ENCODE measurements around the gene PPP6R3. TPM values are rescaled to one million over a fixed set of nuclear protein-coding genes. Genes with fewer than 3 reads are reported as not detected.
A peak's percentile ranks its signal among the peaks of the same experiment; 100 is the strongest.

PPP6R3 gene
- total and polyA plus RNA-seq, 10 of the 15 experiments (the other 5 are each of a cell fraction or from before 2014, with no cell fraction given) = 12.4 to 123 (median 74.1) TPM

DNA sequence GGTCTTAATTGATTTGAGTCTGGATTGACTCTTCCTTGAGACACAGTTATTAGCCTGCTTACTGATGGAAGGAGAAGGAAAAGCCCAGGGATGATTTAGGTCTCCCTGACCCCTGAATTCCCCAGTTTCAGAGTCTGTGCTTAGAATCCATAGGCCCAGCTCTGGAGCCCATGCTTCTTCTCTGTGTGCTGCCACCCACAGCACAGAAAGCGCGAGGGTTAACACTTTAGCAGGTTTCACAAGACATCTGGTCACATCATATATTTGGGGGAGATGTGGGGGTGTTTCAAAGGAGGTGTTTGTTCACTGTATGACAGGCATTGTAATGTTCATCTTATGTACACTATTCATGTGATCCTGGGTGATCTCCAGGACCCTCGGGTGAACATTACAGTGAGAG is 107.0 kb downstream of the PPP6R3 start:
- BruUV-seq (replicated peaks) = no TSS peak

More for the DNA sequence above, 107.0 kb downstream of the PPP6R3 start:
- FAIRE-seq (no peak), DNase-seq (ENCODE audit: low read depth, low spot score) (no peak), ATAC-seq (no peak)
- SMC1A ChIA-PET (ENCODE audit: uncharacterized antibody, unreplicated experiment) = no interaction called here
- in situ Hi-C loops (cut with MboI) (no loop called here), intact Hi-C loops (cut with micrococcal nuclease; ENCODE audit: unreplicated experiment) (no loop called here)
- TF ChIP-seq CREM (IDR thresholded peaks at IDR 0.05; ENCODE audit: low read depth) = no peak
- TF ChIP-seq GABPA (IDR thresholded peaks at IDR 0.05; ENCODE audit: low read depth) = no peak
- no peak for TF ChIP-seq KLF5 (IDR thresholded peaks at IDR 0.05; ENCODE audit: partially characterized antibody)
- TF ChIP-seq, protein P1, sequence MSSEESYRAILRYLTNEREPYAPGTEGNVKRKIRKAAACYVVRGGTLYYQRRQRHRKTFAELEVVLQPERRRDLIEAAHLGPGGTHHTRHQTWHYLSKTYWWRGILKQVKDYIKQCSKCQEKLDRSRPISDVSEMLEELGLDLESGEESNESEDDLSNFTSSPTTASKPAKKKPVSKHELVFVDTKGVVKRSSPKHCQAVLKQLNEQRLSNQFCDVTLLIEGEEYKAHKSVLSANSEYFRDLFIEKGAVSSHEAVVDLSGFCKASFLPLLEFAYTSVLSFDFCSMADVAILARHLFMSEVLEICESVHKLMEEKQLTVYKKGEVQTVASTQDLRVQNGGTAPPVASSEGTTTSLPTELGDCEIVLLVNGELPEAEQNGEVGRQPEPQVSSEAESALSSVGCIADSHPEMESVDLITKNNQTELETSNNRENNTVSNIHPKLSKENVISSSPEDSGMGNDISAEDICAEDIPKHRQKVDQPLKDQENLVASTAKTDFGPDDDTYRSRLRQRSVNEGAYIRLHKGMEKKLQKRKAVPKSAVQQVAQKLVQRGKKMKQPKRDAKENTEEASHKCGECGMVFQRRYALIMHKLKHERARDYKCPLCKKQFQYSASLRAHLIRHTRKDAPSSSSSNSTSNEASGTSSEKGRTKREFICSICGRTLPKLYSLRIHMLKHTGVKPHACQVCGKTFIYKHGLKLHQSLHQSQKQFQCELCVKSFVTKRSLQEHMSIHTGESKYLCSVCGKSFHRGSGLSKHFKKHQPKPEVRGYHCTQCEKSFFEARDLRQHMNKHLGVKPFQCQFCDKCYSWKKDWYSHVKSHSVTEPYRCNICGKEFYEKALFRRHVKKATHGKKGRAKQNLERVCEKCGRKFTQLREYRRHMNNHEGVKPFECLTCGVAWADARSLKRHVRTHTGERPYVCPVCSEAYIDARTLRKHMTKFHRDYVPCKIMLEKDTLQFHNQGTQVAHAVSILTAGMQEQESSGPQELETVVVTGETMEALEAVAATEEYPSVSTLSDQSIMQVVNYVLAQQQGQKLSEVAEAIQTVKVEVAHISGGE (CRISPR knock-in tag; IDR thresholded peaks at IDR 0.05) = no peak
- TF ChIP-seq EED (IDR thresholded peaks at IDR 0.05; ENCODE audit: low read depth) = no peak
- TF ChIP-seq, protein P2, sequence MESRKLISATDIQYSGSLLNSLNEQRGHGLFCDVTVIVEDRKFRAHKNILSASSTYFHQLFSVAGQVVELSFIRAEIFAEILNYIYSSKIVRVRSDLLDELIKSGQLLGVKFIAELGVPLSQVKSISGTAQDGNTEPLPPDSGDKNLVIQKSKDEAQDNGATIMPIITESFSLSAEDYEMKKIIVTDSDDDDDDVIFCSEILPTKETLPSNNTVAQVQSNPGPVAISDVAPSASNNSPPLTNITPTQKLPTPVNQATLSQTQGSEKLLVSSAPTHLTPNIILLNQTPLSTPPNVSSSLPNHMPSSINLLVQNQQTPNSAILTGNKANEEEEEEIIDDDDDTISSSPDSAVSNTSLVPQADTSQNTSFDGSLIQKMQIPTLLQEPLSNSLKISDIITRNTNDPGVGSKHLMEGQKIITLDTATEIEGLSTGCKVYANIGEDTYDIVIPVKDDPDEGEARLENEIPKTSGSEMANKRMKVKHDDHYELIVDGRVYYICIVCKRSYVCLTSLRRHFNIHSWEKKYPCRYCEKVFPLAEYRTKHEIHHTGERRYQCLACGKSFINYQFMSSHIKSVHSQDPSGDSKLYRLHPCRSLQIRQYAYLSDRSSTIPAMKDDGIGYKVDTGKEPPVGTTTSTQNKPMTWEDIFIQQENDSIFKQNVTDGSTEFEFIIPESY (IDR thresholded peaks at IDR 0.05) = peak; percentile 54; the same call in 1 of the 2 replicates
- no peak for TF ChIP-seq RUNX3 (IDR thresholded peaks at IDR 0.05; ENCODE audit: low read length)
- Histone ChIP-seq H3K9ac (ENCODE audit: control insufficient read depth, insufficient read depth, low read length) (no peak overlapping the region), H3K4me3 (no peak overlapping the region), H3K79me2 (ENCODE audit: control insufficient read depth, insufficient read depth, low read length) (no peaks in the 10 kb centered on the region; the same call in none of the 2 replicates), H3K27ac (ENCODE audit: control insufficient read depth, insufficient read depth) (no peak overlapping the region), H4K20me1 (ENCODE audit: control insufficient read depth, insufficient read depth) (no peaks in the 10 kb centered on the region), H2AFZ (ENCODE audit: control insufficient read depth, low read depth, low read length) (no peak overlapping the region), H3K9me3 (replicated peaks; ENCODE audit: control insufficient read depth, insufficient read depth, low read length) (no peaks in the 10 kb centered on the region), H3K36me3 (ENCODE audit: control insufficient read depth in 2 of 2, insufficient read depth in 2 of 2, low read length in 1 of 2) (peaks cover 14 to 45% of the 10 kb centered on the region in 2 experiments), H3K27me3 (replicated peaks in 1 of 2; ENCODE audit: control insufficient read depth in 2 of 2, insufficient read depth in 2 of 2, low read length in 1 of 2) (no peaks in the 10 kb centered on the region), H3K4me2 (ENCODE audit: control insufficient read depth, insufficient read depth) (no peak overlapping the region), H3K4me1 (ENCODE audit: control insufficient read depth, insufficient read depth, low read length) (peaks cover 3% of the 10 kb centered on the region)
- POLR2A ChIA-PET = no interaction called here
- RAD21 ChIA-PET (ENCODE audit: unreplicated experiment) = no interaction called here
- 100% methylated on average over 3 of the region's 3 CpGs for WGBS (ENCODE audit: insufficient coverage, insufficient replicate concordance, low lambda C conversion rate, missing lambda C conversion rate)
- CTCF ChIA-PET = no interaction called here
